Measurements from ENCODE around the gene ANXA1. TPM values are rescaled to one million over a fixed set of nuclear protein-coding genes. Genes with fewer than 3 reads are reported as not detected.
"Not testable (repeated sequence)": the region's sequence is repeated elsewhere in the genome, so short reads cannot be mapped to it uniquely, and the experiment has no call there.

The ANXA1 gene
- total RNA-seq, 1 donor from 2014 or later = 53.1 TPM

DNA sequence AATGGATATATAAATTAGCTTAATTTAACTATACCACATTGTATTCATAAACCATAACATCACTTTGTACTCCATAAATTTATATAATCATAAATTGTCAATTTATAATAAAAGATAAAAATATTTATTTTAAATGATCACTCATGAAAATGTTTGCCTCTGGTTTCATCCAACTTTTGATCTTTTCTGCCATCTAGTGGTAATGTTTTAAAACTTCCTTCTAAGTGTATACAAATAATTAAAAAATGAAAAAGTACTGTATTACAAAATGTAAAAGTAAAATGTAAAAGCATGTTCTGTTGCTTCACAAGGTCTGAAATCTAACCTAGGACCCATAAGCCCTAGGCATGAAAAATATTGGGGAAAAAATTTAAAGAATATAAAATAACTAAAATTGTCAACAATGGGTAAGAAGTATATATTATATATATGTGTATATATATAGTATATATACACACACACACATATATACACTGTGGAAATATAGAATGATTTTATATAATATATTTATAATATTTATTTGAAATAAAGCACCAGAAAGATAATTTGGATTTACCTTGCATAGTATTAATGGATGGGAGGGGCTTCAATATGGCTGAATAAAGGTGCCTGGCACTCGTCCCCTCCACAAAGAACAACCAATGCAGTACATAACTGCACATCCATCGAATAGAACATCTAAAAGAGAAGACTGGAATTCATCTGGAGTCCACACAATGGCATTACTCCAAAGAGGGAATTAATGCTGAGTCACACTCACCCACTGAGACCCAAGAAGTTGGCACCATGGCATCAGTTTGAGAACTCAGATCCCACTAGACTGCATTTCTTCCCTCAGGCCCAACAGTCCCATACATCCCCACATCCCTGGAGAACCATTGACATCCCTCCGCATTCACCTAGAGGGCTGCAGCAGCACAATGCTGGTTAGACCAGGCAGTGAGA is 32.5 kb downstream of the ANXA1 start:
- DNase-seq = no peak
- intact Hi-C loops (cut with DNase I) = loop anchor here (2.0 to 10.0 kb wide), 2 partner anchors 77 to 329 kb away; no protein-coding TSS in a partner anchor
- no peak for ATAC-seq (ENCODE audit: poor library complexity)

DNA sequence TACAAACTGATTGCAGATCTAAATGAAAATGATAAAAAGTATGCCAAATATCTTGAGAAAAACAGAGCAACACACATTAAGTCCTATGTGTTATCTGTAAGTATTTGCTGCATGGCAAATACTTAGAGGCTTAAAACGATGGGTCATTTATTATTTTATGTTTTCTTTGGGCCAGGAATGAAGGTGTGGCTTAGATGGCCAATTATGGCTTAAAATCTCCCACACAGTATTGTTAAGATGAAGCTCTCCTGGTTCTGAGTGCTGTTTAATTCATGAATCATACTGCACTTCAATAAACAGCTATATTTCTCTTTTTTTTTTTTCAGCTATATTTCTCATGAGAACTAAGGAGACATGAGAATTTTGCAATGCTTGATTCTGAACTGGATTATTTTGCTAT is 39.4 kb downstream of the ANXA1 start:
- ATAC-seq (ENCODE audit: poor library complexity); DNase-seq; intact Hi-C loops (cut with DNase I): not testable (repeated sequence)

DNA sequence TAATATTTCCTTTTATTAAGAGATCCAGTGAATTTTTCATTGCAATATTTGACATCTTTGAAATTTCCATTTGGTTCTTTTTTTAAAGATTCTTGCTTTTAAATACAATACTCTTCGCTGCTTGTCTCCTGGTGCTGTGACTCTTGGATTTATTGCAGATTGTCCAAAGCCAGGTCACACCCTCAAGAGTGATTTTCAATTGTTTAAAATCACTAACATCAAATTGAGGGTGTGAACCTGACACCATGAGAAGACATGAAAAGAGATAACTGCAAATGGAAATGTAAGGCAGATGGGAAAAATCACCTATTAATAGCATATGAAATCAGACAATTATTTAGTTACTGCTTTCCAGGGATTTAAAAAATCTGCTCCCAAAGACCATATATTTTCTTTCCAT is 42.6 kb downstream of the ANXA1 start:
- ATAC-seq (ENCODE audit: poor library complexity) (no peak), DNase-seq (no peak)
- intact Hi-C loops (cut with DNase I) = no loop called here

DNA sequence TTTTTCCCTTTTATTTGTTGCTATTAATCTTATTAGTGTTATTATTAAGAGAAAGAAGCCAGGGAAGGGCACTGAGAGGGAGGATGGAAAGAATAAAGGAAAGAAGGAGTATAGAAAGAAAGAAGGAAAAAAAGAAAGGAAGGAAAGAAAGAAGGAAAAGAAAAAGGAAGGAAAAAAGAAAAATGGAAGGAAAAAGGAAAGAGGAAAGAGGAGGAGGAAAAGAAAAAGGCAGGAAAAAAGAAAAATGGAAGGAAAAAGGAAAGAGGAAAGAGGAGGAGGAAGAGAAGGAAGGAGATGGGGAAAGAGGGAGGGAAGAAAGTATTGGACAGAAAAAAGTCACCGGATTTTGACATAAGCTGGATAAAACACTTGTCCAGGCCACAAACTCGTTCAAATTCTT is 47.8 kb downstream of the ANXA1 start:
- intact Hi-C loops (cut with DNase I) = no loop called here
- DNase-seq (no peak), ATAC-seq (ENCODE audit: poor library complexity) (no peak)

DNA sequence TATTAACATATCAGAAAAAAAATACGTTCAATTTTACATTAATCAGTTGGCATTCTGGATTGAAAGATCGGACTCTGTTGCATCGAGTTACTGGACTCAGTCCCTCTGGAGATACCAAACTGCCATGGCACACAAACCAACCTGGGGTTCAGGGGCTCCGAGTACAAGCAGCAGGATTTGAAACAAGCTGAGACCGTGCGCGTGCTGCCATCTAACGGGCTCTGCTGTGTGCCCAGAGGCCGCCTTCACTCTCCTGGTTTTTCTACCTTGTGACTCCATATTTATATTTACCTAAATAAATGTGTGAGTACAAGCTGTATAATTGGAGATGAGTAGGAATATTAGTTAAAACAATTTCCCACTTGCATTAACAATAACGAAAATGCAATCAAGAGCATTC is 48.2 kb downstream of the ANXA1 start:
- ATAC-seq (ENCODE audit: poor library complexity) (no peak), DNase-seq (no peak)
- intact Hi-C loops (cut with DNase I) = loop anchor here (10.0 kb wide), 1 partner anchor 365 kb away; no protein-coding TSS in a partner anchor

DNA sequence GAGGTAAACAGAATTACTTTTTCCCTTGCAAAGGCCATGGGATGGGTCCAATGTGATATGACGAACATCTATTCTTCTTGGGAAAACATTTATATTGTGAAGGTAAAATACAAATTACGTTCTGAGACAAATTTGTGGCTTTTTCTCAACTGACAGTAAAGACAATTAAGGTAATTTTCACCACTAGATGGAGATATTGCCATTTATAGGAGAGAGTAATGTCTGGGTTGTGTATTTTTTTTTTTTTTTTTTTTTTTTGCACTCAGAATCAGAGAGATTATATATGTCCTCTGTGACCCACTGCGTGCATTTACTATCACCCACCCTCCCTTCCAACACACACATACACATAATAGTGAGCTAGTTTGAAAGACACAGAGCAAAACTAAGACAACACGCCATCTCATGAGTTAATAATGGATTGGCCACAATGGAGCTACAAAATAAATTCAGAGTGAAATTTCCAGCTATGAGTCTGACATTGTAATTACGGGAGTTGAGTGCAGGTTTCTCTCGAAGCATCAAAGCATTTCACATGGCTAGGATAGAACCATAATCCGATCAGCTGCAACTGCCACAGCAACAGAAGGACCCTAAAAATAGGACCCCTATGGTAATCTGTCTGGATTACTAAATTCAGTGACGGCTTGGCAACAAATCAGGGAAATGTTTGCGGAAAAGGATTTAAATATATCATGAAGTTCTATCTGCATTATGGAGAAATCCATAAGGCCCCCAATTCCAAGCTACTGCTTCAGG is 49.2 kb downstream of the ANXA1 start:
- intact Hi-C loops (cut with DNase I) = loop anchor here (10.0 kb wide), 1 partner anchor 364 kb away; no protein-coding TSS in a partner anchor
- no peak for ATAC-seq (ENCODE audit: poor library complexity)
- no peak for DNase-seq

DNA sequence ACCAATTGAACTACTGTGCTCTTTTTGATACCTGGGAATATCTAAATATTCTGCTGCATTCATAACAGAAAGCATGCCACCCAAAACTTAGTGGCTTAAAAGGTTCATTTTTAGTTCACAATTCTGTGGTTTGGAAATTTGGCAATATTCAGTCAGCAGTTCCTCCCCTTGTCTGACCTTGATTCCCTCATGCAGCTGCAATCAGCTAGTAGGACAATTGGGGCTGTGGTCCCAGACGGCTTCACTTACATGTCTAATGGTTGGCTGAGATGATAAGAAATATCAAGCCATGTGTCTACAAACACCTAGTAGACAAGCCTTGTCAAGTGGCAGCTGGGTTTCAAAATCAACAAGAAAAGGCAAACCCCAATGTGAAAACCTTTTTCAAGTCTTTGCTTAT is 51.3 kb downstream of the ANXA1 start:
- no peak for ATAC-seq (ENCODE audit: poor library complexity)
- intact Hi-C loops (cut with DNase I) = loop anchor here (10.0 kb wide), 1 partner anchor 362 kb away; no protein-coding TSS in a partner anchor

DNA sequence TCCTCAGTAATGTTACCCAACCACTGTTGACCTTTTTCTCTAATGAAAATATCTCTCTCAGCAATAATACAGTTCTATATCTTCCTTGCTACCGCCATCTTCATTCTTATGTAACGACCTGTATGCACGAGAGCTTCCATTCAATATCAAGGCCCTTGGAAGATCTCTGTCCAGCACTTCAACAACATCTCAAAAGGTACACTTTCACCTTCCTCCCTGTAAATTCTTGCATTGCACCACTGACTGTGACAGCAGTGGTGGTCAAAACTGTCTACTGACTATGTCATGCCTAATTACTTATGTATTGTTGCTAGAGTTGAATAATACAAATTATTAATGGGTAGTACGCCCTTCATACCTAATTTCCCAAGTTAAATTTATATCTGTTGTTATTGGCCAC is 53.3 kb downstream of the ANXA1 start:
- ATAC-seq (ENCODE audit: poor library complexity) = no peak
- intact Hi-C loops (cut with DNase I) = loop anchor here (10.0 kb wide), 1 partner anchor 360 kb away; no protein-coding TSS in a partner anchor

More for the DNA sequence above, 51.3 kb downstream of the ANXA1 start:
- DNase-seq = no peak

DNA sequence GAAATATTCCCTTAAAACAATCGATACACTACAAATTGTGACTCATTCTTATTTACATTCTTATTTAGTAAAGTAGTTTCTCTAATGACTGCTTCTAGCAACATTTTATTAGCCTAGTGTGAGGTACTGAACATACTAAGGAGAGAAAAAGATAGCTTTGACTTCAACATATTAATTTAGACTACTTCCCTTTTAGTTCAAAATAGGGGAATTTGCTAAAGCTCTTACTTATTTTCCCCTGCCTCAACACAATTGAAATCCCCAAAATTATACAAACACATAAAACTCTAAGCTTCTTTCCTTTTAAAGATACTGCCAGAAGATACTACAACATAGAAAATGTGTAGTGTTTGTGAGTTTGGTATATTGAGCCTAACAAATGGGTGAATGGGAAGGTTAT is 55.2 kb downstream of the ANXA1 start:
- intact Hi-C loops (cut with DNase I) = loop anchor here (10.0 kb wide), 1 partner anchor 358 kb away; no protein-coding TSS in a partner anchor
- DNase-seq (no peak), ATAC-seq (ENCODE audit: poor library complexity) (no peak)

More for the DNA sequence above, 53.3 kb downstream of the ANXA1 start:
- no peak for DNase-seq

DNA sequence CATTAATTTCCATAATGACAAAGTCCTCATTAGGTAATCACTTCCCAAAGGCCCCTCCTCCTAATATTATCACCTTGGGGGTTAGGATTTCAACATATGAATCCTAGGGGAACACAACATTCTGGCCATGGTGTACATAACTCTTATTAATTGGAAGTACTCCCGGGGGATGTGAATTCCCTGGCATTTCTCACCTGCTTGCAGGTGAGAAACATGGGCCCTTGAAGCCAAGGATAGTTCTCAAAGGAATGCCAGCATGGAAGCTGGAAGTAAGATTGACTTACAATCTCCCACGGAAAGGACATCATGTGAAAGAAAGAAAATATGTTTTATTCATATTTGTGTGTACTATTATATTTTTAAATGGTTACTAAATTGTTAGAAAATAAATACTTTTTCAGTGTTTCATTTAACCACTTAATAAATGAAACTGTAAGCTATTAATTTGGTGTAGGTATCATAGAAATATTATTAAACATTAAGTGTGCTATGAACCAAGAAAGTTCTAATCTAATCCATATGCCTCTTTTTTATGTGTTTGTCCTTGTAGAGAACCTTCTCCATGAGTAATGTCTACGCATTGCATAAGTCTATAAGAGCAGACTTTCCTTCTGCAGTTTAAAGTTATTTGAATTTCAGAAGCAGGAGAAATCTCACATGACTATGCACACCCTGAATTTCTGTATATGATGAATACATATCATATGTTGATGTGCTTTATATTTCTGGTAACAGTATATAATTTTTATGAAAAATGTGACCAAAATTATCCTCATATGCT is 59.4 kb downstream of the ANXA1 start:
- intact Hi-C loops (cut with DNase I) = no loop called here
- ATAC-seq (ENCODE audit: poor library complexity) (no peak), DNase-seq (no peak)

DNA sequence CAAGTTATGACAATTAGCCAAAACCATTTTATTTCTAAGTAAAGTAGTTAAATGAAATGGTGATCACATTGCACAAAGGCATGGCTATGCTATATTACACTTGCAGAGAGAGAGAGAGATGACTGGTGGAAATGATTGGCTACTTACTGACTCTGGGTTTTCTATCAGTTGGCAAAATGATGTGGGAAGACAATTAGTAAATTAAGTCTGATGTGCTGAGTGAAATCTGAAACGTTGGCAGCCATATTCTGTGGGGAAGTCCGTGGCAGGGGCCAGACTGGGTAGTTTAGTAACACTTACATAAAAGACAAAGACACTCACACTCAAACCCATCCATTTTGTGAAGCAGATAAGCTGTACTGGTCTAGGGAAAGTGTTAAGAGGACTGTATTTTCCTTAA is 61.6 kb downstream of the ANXA1 start:
- intact Hi-C loops (cut with DNase I) = no loop called here
- DNase-seq = no peak
- no peak for ATAC-seq (ENCODE audit: poor library complexity)

DNA sequence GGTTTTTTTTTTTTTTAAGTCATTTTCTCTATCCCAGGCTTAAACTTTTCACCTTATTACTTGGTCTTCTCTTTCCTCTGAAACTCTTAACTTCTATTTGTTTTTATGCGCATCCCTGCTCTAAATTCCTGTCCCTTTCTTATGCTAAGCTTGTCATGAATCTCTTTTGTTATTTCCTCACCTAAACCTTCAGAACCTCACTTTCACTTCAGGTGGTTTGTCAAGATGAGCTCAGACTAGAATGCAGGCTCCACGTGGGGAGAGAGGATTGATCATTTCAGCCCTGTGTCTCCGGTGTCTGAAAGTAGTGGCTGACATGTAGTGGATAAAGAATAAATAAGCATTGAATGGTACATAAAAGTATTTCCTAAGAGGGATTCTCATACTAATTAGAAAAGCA is 63.6 kb downstream of the ANXA1 start:
- DNase-seq = no peak
- intact Hi-C loops (cut with DNase I) = no loop called here
- ATAC-seq (ENCODE audit: poor library complexity) = no peak

DNA sequence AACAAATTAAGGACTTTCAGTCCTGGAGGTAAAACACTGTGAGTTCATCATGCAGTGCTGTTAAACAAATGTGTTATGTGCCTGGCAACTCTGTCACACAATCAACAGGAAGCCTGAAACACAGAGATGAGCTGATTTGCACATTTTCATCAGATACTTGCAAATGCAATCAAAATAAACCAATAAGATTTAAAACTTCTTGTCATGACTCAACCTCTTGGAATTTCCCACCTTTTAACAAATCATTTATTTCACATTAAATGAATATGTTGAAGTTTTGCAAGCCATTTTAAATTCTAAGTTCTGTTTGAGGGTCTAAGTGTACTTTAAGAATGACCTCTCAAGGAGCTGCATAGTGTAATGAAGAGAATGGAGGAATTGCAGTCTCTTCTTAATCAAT is 64.4 kb downstream of the ANXA1 start:
- DNase-seq (no peak), ATAC-seq (ENCODE audit: poor library complexity) (no peak)
- intact Hi-C loops (cut with DNase I) = no loop called here

Other genes starting within 250 kb of the ANXA1 start
- gene ALDH1A1, start 198.8 kb upstream of the ANXA1 start, total RNA-seq = 19.8 TPM

All from Right ventricle myocardium superior (tissue), 1 donor.